ENCODE measurements around the gene MRPS30.

- no peak for TF ChIP-seq TOX (CRISPR knock-in tag; IDR thresholded peaks at IDR 0.05; ENCODE audit: borderline replicate concordance)
- no peak for TF ChIP-seq OSR1 (CRISPR knock-in tag; IDR thresholded peaks at IDR 0.05)
- no peak for TF ChIP-seq ZFP30 (CRISPR knock-in tag; IDR thresholded peaks at IDR 0.05)
- TF ChIP-seq TCF4 (CRISPR knock-in tag; IDR thresholded peaks at IDR 0.05; ENCODE audit: borderline replicate concordance): no peak
Observed at GRCh38 chr5:44814761-44815160, 6.0 kb downstream of the MRPS30 start.

All from SK-N-SH treated with all-trans-retinoic acid at 6 μM for 48 hours (cell line).